ENCODE measurements around the gene GCG. TPM values are rescaled to one million over a fixed set of nuclear protein-coding genes. Genes with fewer than 3 reads are reported as not detected.
A peak's percentile ranks its signal among the peaks of the same experiment; 100 is the strongest.

GCG gene
- polyA plus RNA-seq, 4 donors: 4.1 to 236 (median 14.1) TPM

DNA sequence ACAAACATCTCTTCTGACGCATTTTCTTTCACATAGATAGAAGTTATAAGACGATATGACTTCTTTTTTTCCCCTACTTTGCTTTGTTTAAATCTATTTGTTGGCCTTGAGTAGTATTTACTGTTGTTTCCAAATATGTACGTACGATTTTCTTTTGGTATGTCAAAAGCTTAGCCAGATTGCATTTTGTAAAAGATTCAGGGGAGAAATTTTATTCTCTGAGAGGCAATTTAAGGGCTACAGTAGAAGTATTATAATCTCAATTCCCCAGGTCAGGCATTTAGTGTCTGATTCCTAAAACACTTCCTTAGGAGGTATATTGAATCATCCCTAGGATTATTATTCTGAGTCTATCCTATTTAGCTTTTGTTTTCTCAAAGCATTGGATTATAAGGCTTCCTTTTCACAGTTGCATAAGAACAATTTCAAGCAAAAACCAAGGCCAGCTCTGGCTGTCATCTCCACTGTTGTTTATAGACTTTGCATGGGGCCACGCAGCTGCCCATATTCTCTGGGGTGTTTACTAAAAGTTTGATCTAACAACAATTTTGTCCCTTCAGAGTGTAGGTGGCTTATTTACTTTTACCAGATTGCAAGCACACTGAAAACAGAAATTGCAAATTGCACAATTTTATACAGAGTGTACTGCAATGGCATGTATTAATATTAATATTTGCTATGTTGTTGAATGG, 33.6 kb upstream of the GCG start:
- no peak for DNase-seq
- Histone ChIP-seq H3K27me3 (ENCODE audit: control insufficient read depth in 3 of 3, insufficient read depth in 3 of 3, low read length in 3 of 3) (no peaks in the 10 kb centered on the region), H3K27ac (ENCODE audit: low read depth in 1 of 3, low read length in 2 of 3) (no peak overlapping the region), H3K36me3 (ENCODE audit: control insufficient read depth in 3 of 3, insufficient read depth in 2 of 3, low read depth in 1 of 3, low read length in 3 of 3) (no peaks in the 10 kb centered on the region), H3K4me1 (ENCODE audit: control insufficient read depth in 3 of 3, insufficient read depth in 2 of 3, low read depth in 1 of 3, low read length in 2 of 3) (peaks cover 0 to 18% (median 2%) of the 10 kb centered on the region in 3 donors), H3K9me3 (ENCODE audit: control insufficient read depth in 2 of 2, insufficient read depth in 1 of 2, low read depth in 1 of 2, low read length in 1 of 2) (no peaks in the 10 kb centered on the region), H3K4me3 (ENCODE audit: low read depth in 1 of 3, low read length in 3 of 3) (no peak overlapping the region)
- FAIRE-seq: no peak
- 34 to 60% (median 49%) methylated on average over 5 of the region's 5 CpGs for WGBS, 3 donors

DNA sequence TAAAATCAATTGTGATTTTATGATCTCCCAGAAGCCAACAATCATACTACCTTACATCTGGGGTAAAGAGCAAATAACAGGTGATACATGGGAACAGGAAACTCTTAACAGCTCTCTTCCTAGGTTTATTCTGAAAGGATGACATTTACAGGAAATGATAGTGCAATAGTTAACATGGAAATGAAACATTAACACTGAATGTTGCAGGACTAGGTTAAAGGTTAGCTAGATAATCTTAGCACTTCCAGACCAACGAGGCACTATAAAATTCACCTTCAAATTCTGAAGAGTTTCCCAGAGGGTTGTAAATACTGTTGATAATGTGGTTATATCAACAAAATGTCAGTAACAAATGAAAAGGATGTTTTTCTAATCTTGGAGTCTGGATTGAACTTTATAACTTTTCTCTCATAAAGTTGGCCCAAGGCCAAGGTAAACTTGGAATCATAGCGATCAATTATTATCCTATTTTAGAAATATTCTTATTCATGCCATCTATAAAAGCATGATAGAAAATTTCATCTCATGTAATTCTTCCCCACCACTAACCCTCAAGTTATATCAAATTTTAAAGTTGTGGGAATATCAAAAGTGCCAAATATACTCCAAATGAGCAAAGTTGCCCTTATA, 32.9 kb upstream of the GCG start:
- Histone ChIP-seq H3K4me1 (ENCODE audit: control insufficient read depth in 3 of 3, insufficient read depth in 2 of 3, low read depth in 1 of 3, low read length in 2 of 3) (peaks cover 0 to 18% (median 2%) of the 10 kb centered on the region in 3 donors), H3K4me3 (ENCODE audit: low read depth in 1 of 3, low read length in 3 of 3) (no peak overlapping the region), H3K27me3 (ENCODE audit: control insufficient read depth in 3 of 3, insufficient read depth in 3 of 3, low read length in 3 of 3) (no peaks in the 10 kb centered on the region), H3K27ac (ENCODE audit: low read depth in 1 of 3, low read length in 2 of 3) (no peak overlapping the region), H3K36me3 (ENCODE audit: control insufficient read depth in 3 of 3, insufficient read depth in 2 of 3, low read depth in 1 of 3, low read length in 3 of 3) (no peaks in the 10 kb centered on the region), H3K9me3 (ENCODE audit: control insufficient read depth in 2 of 2, insufficient read depth in 1 of 2, low read depth in 1 of 2, low read length in 1 of 2) (no peaks in the 10 kb centered on the region)
- peak; percentile 67 to 89 for DNase-seq
- WGBS, 3 donors: 5 to 38% (median 26%) methylated on average over 2 of the region's 2 CpGs
- FAIRE-seq: no peak

DNA sequence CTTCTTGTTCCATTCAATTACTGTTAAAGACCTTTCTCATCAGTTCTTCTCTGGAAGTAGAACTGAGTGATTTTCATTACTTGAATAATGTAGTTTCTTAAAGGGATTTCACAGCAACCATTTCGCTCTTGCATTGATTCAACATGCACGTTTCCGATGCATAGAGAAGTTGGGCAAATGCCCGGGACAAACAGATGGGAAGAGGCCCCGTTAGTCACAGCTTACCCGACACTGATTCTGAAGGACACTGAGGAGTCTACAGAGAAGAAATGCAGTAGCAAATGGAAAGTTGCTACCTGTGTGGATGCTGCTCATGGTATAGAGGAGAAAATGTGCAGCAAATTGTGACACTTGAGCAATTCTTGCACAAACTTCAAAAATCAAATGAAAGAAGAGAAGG, 32.3 kb upstream of the GCG start:
- WGBS, 3 donors: 21 to 71% (median 49%) methylated on average over 6 of the region's 6 CpGs
- H3K4me1 ChIP-seq (ENCODE audit: control insufficient read depth in 3 of 3, insufficient read depth in 2 of 3, low read depth in 1 of 3, low read length in 2 of 3): peaks cover 0 to 18% (median 2%) of the 10 kb centered on the region in 3 donors
- FAIRE-seq: no peak
- H3K27me3 ChIP-seq (ENCODE audit: control insufficient read depth in 3 of 3, insufficient read depth in 3 of 3, low read length in 3 of 3): no peaks in the 10 kb centered on the region
- H3K9me3 ChIP-seq (ENCODE audit: control insufficient read depth in 2 of 2, insufficient read depth in 1 of 2, low read depth in 1 of 2, low read length in 1 of 2): no peaks in the 10 kb centered on the region
- H3K4me3 ChIP-seq (ENCODE audit: low read depth in 1 of 3, low read length in 3 of 3): no peak overlapping the region
- peak overlapping the region in 2 of 3 donors; percentile 48 for H3K27ac ChIP-seq (ENCODE audit: low read depth in 1 of 3, low read length in 2 of 3)
- H3K36me3 ChIP-seq (ENCODE audit: control insufficient read depth in 3 of 3, insufficient read depth in 2 of 3, low read depth in 1 of 3, low read length in 3 of 3): no peaks in the 10 kb centered on the region
- no peak for DNase-seq

DNA sequence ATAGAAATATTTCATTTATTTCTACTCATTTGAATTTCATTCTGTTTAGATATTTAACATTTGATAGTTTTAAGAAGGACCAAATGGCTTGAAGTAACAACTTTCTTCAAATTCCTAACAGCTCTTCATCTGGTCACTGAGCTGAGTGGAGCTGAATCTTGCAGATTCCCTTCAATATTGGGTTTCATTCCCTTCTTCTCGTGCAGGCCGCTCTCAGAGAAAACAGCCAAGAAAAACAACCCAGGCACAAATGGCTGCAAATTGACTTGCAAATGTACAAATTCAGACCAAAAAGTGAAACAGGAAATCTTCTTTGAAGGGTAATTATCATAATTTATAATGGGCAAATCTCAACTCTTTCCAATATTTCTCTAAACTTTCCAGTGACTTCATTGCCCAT, 30.3 kb upstream of the GCG start:
- DNase-seq (no peak), FAIRE-seq (no peak)
- Histone ChIP-seq H3K36me3 (ENCODE audit: control insufficient read depth in 3 of 3, insufficient read depth in 2 of 3, low read depth in 1 of 3, low read length in 3 of 3) (no peaks in the 10 kb centered on the region), H3K27me3 (ENCODE audit: control insufficient read depth in 3 of 3, insufficient read depth in 3 of 3, low read length in 3 of 3) (no peaks in the 10 kb centered on the region), H3K27ac (ENCODE audit: low read depth in 1 of 3, low read length in 2 of 3) (no peak overlapping the region), H3K4me3 (ENCODE audit: low read depth in 1 of 3, low read length in 3 of 3) (no peak overlapping the region), H3K4me1 (ENCODE audit: control insufficient read depth in 3 of 3, insufficient read depth in 2 of 3, low read depth in 1 of 3, low read length in 2 of 3) (peaks cover 0 to 18% (median 2%) of the 10 kb centered on the region in 3 donors), H3K9me3 (ENCODE audit: control insufficient read depth in 2 of 2, insufficient read depth in 1 of 2, low read depth in 1 of 2, low read length in 1 of 2) (no peaks in the 10 kb centered on the region)
- WGBS, 3 donors: 90 to 98% (median 95%) methylated on average over 2 of the region's 2 CpGs

DNA sequence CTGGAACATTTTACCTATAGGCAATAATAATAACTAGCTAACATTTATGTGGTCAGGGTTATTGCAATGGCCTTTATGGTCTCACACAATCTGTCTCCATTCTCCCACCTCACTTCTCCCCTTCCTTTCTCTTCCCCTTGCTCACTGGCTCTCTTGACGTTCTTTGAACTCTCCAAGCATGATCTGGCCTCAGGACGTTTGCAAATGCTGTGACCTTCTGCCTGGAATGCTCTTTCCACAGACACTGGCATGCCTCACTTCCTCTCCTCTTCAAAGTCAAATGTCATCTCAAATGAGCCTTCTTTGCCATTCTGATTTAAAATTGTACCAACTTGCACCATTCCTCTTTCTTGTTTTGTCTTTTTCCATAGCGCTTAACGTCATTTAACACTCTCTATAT, 25.3 kb upstream of the GCG start:
- Histone ChIP-seq H3K9me3 (ENCODE audit: control insufficient read depth in 2 of 2, insufficient read depth in 1 of 2, low read depth in 1 of 2, low read length in 1 of 2) (no peaks in the 10 kb centered on the region), H3K4me3 (ENCODE audit: low read depth in 1 of 3, low read length in 3 of 3) (no peak overlapping the region), H3K36me3 (ENCODE audit: control insufficient read depth in 3 of 3, insufficient read depth in 2 of 3, low read depth in 1 of 3, low read length in 3 of 3) (no peaks in the 10 kb centered on the region), H3K4me1 (ENCODE audit: control insufficient read depth in 3 of 3, insufficient read depth in 2 of 3, low read depth in 1 of 3, low read length in 2 of 3) (peaks cover 0 to 7% (median under 1%) of the 10 kb centered on the region in 3 donors), H3K27me3 (ENCODE audit: control insufficient read depth in 3 of 3, insufficient read depth in 3 of 3, low read length in 3 of 3) (no peaks in the 10 kb centered on the region), H3K27ac (ENCODE audit: low read depth in 1 of 3, low read length in 2 of 3) (no peak overlapping the region)
- DNase-seq (no peak), FAIRE-seq (no peak)
- WGBS, 3 donors: 71 to 75% (median 74%) methylated on average over 4 of the region's 4 CpGs

DNA sequence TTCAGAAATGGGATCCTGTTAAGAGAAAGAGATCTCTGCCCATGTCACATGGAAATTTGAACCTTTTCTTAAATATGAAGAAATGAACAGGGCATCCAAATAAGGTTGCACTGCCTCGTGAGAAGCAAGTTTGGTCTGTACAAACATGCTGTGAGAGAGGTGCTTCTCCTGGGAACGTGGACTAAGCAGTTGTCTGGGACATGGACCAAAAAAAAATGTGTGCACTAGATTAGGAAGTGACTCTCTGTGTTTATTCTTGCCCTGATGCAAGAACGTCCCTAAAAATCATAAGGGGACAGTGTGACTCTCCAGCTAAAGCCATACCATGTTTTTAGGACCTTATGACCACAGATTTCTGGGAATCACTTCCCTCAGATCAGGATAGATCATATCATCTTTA, 23.7 kb upstream of the GCG start:
- Histone ChIP-seq H3K4me1 (ENCODE audit: control insufficient read depth in 3 of 3, insufficient read depth in 2 of 3, low read depth in 1 of 3, low read length in 2 of 3) (no peaks in the 10 kb centered on the region), H3K27me3 (ENCODE audit: control insufficient read depth in 3 of 3, insufficient read depth in 3 of 3, low read length in 3 of 3) (no peaks in the 10 kb centered on the region), H3K27ac (ENCODE audit: low read depth in 1 of 3, low read length in 2 of 3) (no peak overlapping the region), H3K36me3 (ENCODE audit: control insufficient read depth in 3 of 3, insufficient read depth in 2 of 3, low read depth in 1 of 3, low read length in 3 of 3) (no peaks in the 10 kb centered on the region), H3K9me3 (ENCODE audit: control insufficient read depth in 2 of 2, insufficient read depth in 1 of 2, low read depth in 1 of 2, low read length in 1 of 2) (no peaks in the 10 kb centered on the region), H3K4me3 (ENCODE audit: low read depth in 1 of 3, low read length in 3 of 3) (no peak overlapping the region)
- FAIRE-seq (no peak), DNase-seq (no peak)
- 39 to 45% (median 40%) methylated on average over 3 of the region's 3 CpGs for WGBS, 3 donors

DNA sequence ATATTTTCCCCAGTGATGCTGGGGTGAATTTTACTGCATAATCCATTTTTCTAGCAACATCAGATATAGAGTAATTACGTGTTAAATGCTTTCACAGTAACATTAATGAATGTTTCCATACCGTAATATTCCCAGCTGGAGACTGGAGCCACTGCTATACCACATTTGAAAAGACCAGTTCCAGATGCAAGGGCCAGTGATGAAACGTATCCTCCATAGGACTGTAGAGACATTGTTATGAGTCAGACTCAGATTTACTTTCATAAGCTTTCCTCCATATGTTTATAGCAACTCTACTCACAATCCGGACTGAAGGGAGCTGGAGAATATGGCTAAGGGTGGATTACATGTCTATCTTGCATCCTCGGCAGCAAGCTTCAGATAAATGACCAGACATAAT, 22.7 kb upstream of the GCG start:
- Histone ChIP-seq H3K4me1 (ENCODE audit: control insufficient read depth in 3 of 3, insufficient read depth in 2 of 3, low read depth in 1 of 3, low read length in 2 of 3) (no peaks in the 10 kb centered on the region), H3K27me3 (ENCODE audit: control insufficient read depth in 3 of 3, insufficient read depth in 3 of 3, low read length in 3 of 3) (no peaks in the 10 kb centered on the region), H3K9me3 (ENCODE audit: control insufficient read depth in 2 of 2, insufficient read depth in 1 of 2, low read depth in 1 of 2, low read length in 1 of 2) (no peaks in the 10 kb centered on the region), H3K4me3 (ENCODE audit: low read depth in 1 of 3, low read length in 3 of 3) (no peak overlapping the region), H3K27ac (ENCODE audit: low read depth in 1 of 3, low read length in 2 of 3) (no peak overlapping the region), H3K36me3 (ENCODE audit: control insufficient read depth in 3 of 3, insufficient read depth in 2 of 3, low read depth in 1 of 3, low read length in 3 of 3) (no peaks in the 10 kb centered on the region)
- WGBS, 3 donors: 83 to 90% (median 84%) methylated on average over 5 of the region's 5 CpGs
- FAIRE-seq: no peak
- no peak for DNase-seq

DNA sequence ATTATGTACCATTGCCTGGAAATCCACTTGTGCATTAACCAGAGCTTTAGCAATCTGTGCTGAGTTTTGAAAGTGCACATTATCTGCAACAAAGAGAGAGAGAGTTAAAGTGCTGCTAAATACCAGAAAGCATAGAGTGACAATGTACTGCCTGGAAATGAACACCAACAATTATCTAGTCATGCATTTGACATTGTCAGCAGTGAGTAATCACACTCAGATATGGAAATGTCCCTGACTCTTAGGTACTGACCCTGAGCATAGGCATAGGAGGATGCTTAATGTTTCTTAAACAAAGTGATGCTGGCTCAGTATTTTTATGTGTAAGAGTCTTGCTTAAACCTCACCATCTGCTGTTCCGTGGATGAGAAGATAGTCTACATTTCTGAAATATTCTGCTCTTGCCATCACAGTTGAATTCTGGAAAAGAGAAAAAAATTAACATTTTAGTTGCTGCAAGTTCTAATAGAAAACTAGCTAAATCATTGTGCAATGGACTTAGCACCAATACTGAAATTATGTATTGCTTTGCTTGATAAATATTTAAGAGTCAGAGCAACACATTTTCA, 20.8 kb upstream of the GCG start:
- WGBS, 3 donors: 63 to 100% (median 85%) methylated on average over 1 of the region's 1 CpG
- no peaks in the 10 kb centered on the region for H3K36me3 ChIP-seq (ENCODE audit: control insufficient read depth in 3 of 3, insufficient read depth in 2 of 3, low read depth in 1 of 3, low read length in 3 of 3)
- no peaks in the 10 kb centered on the region for H3K27me3 ChIP-seq (ENCODE audit: control insufficient read depth in 3 of 3, insufficient read depth in 3 of 3, low read length in 3 of 3)
- no peak for FAIRE-seq
- no peaks in the 10 kb centered on the region for H3K4me1 ChIP-seq (ENCODE audit: control insufficient read depth in 3 of 3, insufficient read depth in 2 of 3, low read depth in 1 of 3, low read length in 2 of 3)
- H3K27ac ChIP-seq (ENCODE audit: low read depth in 1 of 3, low read length in 2 of 3): no peak overlapping the region
- no peak for DNase-seq
- no peak overlapping the region for H3K4me3 ChIP-seq (ENCODE audit: low read depth in 1 of 3, low read length in 3 of 3)
- H3K9me3 ChIP-seq (ENCODE audit: control insufficient read depth in 2 of 2, insufficient read depth in 1 of 2, low read depth in 1 of 2, low read length in 1 of 2): no peaks in the 10 kb centered on the region

All from small intestine (tissue), 7 donors.